ENCODE results near the gene TAPBPL.

The TAPBPL gene

DNA sequence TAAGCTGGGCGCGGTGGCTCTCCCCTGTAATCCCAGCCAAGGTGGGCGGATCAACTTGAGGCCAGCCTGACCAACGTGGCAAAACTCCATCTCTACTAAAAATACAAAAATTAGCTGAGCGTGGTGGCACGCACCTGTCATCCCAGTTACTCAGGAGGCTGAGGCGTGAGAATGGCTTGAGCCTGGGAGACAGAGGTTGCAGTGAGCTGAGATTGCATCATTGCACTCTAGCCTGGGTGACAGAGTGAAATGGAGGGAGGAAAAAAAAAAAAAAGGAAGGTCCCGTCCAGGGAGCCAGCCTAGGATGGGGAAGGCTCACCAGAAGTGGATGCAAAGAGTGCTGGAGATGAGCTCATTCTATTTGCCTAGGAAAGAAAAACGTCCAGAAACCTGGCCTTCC lies 9.0 kb upstream of the TAPBPL start:
- no peak overlapping the region for H2AFZ ChIP-seq (ENCODE audit: low read depth, low read length, severe bottlenecking)
- no peaks in the 10 kb centered on the region for H3K9me3 ChIP-seq (ENCODE audit: insufficient read depth, low read length)
- peak overlapping the region; percentile 83 for H3K4me2 ChIP-seq (ENCODE audit: low read depth, low read length, poor library complexity, severe bottlenecking)
- no peaks in the 10 kb centered on the region for H4K20me1 ChIP-seq (ENCODE audit: low read depth, low read length)
- peak overlapping the region; percentile 91 for H3K9ac ChIP-seq (ENCODE audit: low read length)
- peak overlapping the region; percentile 95 for H3K27ac ChIP-seq (ENCODE audit: low read depth, low read length)
- peak overlapping the region; percentile 37 for H3K4me3 ChIP-seq (ENCODE audit: insufficient read depth, low read length, poor library complexity, severe bottlenecking)
- no peaks in the 10 kb centered on the region for H3K9me2 ChIP-seq (replicated peaks; ENCODE audit: insufficient read depth, low read length)
- peaks cover 69% of the 10 kb centered on the region for H3F3A ChIP-seq (ENCODE audit: insufficient read depth)
- H3K27me3 ChIP-seq (ENCODE audit: low read length): no peaks in the 10 kb centered on the region
- H3K36me3 ChIP-seq (ENCODE audit: low read length): no peaks in the 10 kb centered on the region
- H3K79me2 ChIP-seq (ENCODE audit: insufficient read depth, low read length): peaks cover 19% of the 10 kb centered on the region
- TF ChIP-seq EZH2phosphoT487 (conservative IDR thresholded peaks at IDR 0.05; ENCODE audit: low read length) (no peak), CTCF (IDR thresholded peaks at IDR 0.05; ENCODE audit: insufficient read depth, low read length, poor library complexity, severe bottlenecking) (no peak)

DNA sequence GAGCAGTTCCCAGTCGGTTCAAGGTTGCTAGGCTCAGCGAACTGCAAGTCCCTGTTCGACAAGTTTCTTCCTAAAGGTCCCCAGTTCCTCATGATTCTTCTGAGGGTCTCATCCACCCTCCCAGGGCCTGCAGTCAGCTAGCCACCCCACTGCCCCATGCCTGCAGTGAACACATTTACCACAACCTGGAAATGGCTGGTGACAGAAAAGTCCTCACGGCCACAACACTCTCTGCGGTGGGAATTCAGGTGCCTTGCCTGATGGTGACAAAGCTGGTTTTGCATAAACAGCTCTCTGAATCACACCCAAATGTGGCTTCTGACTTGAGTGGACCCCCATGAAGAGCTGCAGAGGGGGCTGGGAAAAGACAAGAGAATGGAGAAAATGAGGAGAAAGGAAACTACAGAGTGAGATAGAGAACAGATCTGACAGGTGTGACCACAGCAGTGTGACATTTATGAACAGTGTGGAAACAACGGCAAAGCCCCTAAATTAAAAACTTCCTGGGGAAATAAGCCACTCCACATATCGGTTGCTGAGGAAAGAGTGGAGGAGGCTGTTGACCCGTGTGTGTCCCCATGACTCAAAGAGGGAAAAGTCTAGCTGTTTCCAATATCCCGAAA lies 8.4 kb upstream of the TAPBPL start:
- Histone ChIP-seq H3K9me2 (replicated peaks; ENCODE audit: insufficient read depth, low read length) (no peaks in the 10 kb centered on the region), H3K4me3 (ENCODE audit: insufficient read depth, low read length, poor library complexity, severe bottlenecking) (peak overlapping the region; percentile 75), H3F3A (ENCODE audit: insufficient read depth) (peaks cover 74% of the 10 kb centered on the region), H3K36me3 (ENCODE audit: low read length) (no peaks in the 10 kb centered on the region), H3K9ac (ENCODE audit: low read length) (peak overlapping the region; percentile 91), H3K9me3 (ENCODE audit: insufficient read depth, low read length) (no peaks in the 10 kb centered on the region), H3K27ac (ENCODE audit: low read depth, low read length) (peak overlapping the region; percentile 95), H3K79me2 (ENCODE audit: insufficient read depth, low read length) (peaks cover 19% of the 10 kb centered on the region), H2AFZ (ENCODE audit: low read depth, low read length, severe bottlenecking) (no peak overlapping the region), H3K4me2 (ENCODE audit: low read depth, low read length, poor library complexity, severe bottlenecking) (peak overlapping the region; percentile 83), H3K27me3 (ENCODE audit: low read length) (no peaks in the 10 kb centered on the region), H4K20me1 (ENCODE audit: low read depth, low read length) (no peaks in the 10 kb centered on the region)
- TF ChIP-seq CTCF (IDR thresholded peaks at IDR 0.05; ENCODE audit: insufficient read depth, low read length, poor library complexity, severe bottlenecking) (no peak), EZH2phosphoT487 (conservative IDR thresholded peaks at IDR 0.05; ENCODE audit: low read length) (no peak)

DNA sequence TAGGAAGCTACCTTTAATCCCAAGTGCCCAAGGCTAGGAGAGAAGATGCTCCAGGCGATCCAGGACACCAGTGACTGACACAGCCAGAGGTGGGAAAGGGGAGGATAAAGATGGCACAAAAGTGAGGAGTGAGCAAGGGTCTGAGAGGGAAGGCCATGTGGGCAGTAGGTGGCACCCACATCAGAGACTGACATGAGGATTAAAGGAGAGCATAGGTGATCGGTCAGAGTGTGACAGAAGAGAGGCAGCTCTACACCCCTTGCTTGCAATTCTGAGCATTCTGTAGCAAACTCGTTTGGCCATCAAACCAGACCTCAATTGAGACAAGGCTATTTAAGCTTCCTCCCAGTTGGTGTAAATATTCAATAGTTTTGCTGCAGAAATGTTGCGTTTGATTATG lies 7.8 kb upstream of the TAPBPL start:
- TF ChIP-seq CTCF (IDR thresholded peaks at IDR 0.05; ENCODE audit: insufficient read depth, low read length, poor library complexity, severe bottlenecking) (no peak), EZH2phosphoT487 (conservative IDR thresholded peaks at IDR 0.05; ENCODE audit: low read length) (no peak)
- no peaks in the 10 kb centered on the region for H3K9me2 ChIP-seq (replicated peaks; ENCODE audit: insufficient read depth, low read length)
- no peaks in the 10 kb centered on the region for H3K36me3 ChIP-seq (ENCODE audit: low read length)
- H3K9me3 ChIP-seq (ENCODE audit: insufficient read depth, low read length): no peaks in the 10 kb centered on the region
- peaks cover 73% of the 10 kb centered on the region for H3F3A ChIP-seq (ENCODE audit: insufficient read depth)
- H4K20me1 ChIP-seq (ENCODE audit: low read depth, low read length): no peaks in the 10 kb centered on the region
- H2AFZ ChIP-seq (ENCODE audit: low read depth, low read length, severe bottlenecking): no peak overlapping the region
- H3K4me3 ChIP-seq (ENCODE audit: insufficient read depth, low read length, poor library complexity, severe bottlenecking): peak overlapping the region; percentile 75
- peak overlapping the region; percentile 91 for H3K9ac ChIP-seq (ENCODE audit: low read length)
- no peaks in the 10 kb centered on the region for H3K27me3 ChIP-seq (ENCODE audit: low read length)
- H3K27ac ChIP-seq (ENCODE audit: low read depth, low read length): peak overlapping the region; percentile 95
- H3K4me2 ChIP-seq (ENCODE audit: low read depth, low read length, poor library complexity, severe bottlenecking): peak overlapping the region; percentile 83
- H3K79me2 ChIP-seq (ENCODE audit: insufficient read depth, low read length): peaks cover 19% of the 10 kb centered on the region

Measured in SU-DHL-6 (cell line).